C1 segment of cervical spinal cord (tissue), 14 donors: ENCODE results near the gene TP53BP1.

Experiments
- DNase-seq, 14 donors: peaks; one replicate each; lab custom pipeline; 2025; lab: John Stamatoyannopoulos, UW

The TP53BP1 gene

DNA sequence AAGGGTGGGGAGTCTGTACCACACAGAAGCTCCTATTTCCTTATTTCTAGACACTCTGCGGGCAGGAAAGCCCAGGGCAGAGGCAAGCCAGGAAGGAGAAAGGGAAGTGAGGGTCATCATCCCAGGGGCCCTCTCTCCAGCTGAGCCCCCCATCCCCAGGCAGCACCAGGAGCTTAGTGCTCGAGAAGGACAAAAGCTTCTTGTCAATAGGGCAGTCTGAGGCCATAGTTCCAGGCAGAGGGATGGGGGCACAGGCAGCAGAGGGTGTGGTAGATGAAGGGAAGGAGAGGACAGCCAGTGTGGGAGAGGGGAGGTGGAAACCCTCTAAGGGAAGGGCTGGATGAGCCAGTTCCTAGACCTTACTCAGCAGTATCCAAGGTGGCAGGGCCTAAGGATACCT, 27.2 kb upstream of the TP53BP1 start:
- DNase-seq = peak in 1 of 14 donors; percentile 30

GRCh38 chr15:43519196-43519595, 26.2 kb upstream of the TP53BP1 start:
- DNase-seq = peak in 8 of 14 donors; percentile 17 to 73 (median 46)

DNA sequence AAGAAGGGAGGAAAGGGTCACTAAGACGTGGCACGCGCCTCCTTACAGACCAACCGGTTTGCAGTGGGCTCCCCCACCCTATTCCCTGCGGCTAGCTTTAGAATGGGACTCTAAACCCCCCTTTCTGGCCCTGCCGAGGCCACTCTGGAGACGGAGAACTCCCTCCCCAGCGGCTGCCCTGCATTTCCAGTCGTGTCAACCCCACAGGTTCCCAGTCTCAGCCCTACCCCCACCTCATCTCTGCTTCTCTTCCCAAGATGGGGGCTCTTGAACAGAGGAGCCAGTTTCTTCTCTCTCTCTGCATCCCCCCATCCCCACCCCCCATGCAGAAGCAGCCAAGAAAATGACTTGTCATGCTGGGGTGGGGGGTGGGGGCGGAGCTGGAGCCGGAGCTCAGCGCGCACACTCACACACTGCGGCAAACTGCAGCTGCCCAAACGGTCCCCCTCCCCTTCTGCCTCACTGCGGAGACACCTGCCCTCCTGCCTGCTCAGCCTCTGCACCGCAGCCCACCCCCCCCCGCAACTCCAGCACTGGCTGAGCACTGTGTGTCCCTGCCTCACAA, 25.3 kb upstream of the TP53BP1 start:
- peak in 12 of 14 donors; percentile 63 to 90 (median 78) for DNase-seq

GRCh38 chr15:43517354-43518196, 24.6 kb upstream of the TP53BP1 start, which contains the start of gene MAP1A:
TSS of gene MAP1A (plus strand) at chr15:43517608. CDS start at chr15:43521474, 3,866 bp downstream.
- peak in 13 of 14 donors; percentile 35 to 86 (median 77) for DNase-seq

DNA sequence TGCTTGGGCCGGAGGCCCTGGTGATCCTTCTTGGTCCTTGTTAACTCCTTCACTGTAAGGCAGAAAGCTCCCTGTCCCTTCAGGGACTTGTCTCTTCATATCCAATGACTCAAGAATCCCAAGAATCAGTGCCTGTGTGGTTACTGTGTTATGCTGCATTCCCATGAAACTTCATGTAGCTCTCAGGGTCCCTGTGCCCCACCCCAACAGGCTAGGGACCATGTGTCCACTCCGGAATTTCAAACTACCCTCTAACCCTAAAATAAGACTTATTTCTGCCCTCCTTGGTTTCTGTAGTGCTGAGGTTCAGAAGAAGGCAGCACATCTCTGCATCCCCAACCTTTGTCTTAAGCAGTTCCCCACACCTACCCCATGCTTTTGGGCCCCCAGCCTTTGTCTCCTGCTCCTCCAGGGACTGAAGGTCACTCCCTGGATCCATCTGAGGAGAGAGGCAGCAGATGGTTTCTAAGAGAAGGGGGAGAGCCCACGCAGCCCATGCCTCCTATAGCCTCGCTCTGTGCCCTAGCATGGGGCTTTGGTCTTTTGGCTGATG, 23.9 kb upstream of the TP53BP1 start:
- peak in 3 of 14 donors; percentile 63 to 70 (median 70) for DNase-seq

GRCh38 chr15:43516185-43516584, 23.2 kb upstream of the TP53BP1 start:
- DNase-seq = peak in 6 of 14 donors; percentile 23 to 59 (median 26)

- no peak for DNase-seq
These were observed 22.8 kb upstream of the TP53BP1 start for GRCh38 chr15:43515741-43516140.

DNA sequence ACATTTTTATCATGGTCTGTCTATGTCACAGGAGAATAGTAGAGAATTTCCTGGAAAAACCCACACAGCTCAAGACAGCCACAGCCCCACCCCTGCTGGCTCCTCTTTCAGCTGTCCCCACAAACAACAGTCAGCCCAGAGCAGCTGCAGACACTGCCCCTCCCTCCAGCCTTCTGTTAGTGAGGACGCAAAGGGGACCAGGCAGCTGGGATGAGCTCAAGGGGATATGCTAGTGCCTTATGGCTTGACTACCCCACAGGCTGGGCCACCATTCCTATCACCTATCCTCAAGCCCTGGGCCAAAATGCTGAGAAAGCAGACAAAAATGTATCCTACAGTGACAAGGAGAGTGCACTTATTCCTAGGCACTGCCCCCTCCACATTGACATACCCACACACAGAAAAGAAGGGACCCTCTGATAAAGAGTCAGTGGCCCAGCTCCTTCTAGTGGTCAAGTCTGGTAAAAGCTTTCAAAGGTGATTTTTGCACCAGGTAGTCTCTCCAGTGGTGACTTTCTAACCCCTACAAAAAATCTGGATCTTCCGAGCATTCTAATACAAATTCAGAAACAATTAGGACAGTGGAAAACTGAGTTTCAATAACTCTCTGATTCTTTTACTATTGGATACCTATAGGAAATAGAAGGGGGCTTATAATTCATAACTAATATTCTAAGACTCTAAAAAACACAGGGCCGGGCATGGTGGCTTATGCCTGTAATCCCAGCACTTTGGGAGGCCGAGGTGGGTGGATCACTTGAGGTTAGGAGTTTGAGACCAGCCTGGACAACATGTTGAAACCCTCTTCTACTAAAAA, 21.5 kb upstream of the TP53BP1 start:
- DNase-seq = peak in 11 of 14 donors; percentile 23 to 77 (median 61)

DNA sequence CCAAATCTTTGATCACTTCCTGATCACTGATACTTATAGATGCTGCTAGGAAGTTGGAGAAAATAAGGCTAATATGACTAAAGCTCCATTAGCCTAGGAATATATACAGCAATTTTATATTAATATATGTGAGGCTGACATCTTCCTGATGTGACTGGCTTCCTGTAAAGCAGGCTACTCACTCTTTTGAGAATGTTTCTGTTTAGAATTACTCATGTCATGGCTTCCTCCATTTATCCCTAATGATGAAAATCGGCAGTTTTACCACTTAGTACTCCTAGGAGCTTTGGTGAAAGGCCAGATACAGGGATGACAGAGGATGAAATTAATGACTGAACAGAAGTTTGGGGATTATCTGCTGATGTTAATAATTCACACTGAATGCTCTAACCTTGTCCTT, 20.6 kb upstream of the TP53BP1 start:
- DNase-seq = no peak

DNA sequence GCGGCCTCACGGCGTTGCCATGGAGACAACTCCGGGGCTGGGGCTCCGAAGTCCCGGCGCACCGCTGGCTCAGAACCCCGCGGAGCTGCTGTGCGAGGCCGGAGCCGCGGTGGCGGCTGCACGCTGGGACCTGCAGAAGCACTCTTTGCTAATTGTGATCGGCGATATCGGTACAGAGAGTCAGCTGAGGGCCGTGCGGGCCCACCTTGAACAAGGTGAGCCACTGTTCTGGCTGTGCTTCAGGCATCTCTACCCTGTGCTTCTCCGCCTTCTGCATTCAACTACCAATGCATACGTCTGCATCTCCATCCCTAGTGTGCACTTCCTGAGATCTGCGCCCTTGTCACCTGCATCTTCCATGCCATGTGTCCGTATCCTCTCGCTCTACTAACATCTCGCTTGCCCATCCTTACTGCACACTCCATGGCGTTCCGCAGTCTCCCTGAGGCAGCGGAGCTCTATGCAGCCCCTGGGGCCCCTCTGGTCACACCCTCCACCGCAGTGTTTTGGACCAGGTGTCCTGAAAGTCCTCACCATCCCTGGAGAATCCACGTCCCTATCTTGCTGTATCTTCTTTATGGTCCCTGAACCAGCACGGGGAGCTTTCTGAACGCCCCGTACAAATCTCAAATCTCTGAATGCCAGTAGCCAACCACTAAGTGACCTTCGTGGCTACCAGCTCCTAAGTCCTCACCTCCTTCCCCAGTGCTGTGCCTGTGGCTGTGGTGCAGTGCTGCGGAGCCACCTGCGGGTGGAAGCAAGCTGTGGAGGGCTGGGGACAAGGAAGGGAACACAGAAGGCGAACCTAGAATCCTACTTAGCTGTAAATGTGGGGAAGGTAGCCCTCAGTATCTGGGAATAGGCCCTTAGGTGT, 18.3 kb upstream of the TP53BP1 start:
- DNase-seq = peak in 4 of 14 donors; percentile 26 to 59 (median 48)

DNA sequence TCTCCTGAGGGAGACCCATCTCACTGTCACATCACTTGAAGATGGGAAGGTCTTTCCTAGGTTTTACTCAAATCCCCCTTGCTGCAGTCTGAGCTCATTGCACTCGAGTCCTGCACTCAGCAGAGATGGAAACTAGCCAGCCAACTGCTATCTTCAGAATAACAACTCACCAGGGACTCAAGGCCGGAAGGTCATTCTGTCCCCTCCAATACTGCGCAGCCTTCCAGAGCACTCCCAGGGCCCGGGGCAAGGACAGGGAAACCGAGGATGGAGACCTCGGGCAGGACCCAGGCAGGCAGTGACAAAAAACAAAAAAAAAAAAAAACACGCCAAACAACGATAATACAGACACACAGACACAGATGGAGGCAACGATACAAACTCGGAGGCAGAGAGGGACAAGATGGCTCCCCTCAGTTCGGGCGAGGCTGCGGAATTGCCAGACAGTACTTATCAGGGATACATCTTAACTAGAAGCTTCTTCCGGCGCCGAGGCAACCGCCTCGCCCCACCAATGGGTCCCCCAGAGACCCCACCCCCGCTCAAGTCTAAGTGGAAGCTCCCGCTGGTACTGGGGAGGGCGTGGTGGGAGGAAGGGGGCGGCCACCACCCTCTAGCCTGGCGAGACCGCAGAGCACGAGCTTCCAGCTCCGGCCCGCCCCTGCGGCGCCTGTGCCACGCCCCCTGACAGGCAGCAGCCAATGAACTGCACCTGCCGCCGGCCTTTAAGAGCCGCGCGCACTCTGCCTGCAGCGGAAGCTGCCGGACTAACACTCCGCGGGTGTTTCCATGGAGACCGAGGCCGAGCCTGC, 17.4 kb upstream of the TP53BP1 start:
- DNase-seq = peak; percentile 70 to 99 (median 94)

GRCh38 chr15:43509660-43510199, 16.8 kb upstream of the TP53BP1 start:
- peak in 1 of 14 donors; percentile 49 for DNase-seq

GRCh38 chr15:43508991-43509659, 16.2 kb upstream of the TP53BP1 start:
- DNase-seq = peak in 1 of 14 donors; percentile 39

- DNase-seq = no peak
These were observed 15.5 kb upstream of the TP53BP1 start for GRCh38 chr15:43508421-43508820.

DNA sequence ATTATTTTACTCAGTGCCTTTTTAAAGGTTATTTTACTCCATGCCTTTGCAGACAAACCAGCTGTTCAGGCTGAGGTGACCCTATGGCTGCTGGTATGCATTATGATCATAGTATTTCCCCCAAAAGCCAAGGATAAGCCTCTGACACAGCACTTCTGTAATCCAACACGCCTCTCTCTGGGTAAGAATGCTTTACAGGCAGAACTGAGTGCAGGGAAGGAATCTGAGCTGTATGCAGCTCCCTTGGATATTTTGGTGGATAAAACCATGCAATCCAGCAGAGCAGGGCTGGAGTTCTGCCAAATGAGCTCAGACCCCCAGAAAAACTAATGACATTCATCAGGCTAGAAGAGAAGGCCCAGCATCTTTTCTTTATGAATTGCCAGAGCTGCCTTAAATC, 12.8 kb upstream of the TP53BP1 start:
- DNase-seq = no peak

GRCh38 chr15:43499635-43500034, 6.7 kb upstream of the TP53BP1 start:
- DNase-seq = no peak

- DNase-seq = no peak
These were observed 6.0 kb upstream of the TP53BP1 start for GRCh38 chr15:43498990-43499389.

DNA sequence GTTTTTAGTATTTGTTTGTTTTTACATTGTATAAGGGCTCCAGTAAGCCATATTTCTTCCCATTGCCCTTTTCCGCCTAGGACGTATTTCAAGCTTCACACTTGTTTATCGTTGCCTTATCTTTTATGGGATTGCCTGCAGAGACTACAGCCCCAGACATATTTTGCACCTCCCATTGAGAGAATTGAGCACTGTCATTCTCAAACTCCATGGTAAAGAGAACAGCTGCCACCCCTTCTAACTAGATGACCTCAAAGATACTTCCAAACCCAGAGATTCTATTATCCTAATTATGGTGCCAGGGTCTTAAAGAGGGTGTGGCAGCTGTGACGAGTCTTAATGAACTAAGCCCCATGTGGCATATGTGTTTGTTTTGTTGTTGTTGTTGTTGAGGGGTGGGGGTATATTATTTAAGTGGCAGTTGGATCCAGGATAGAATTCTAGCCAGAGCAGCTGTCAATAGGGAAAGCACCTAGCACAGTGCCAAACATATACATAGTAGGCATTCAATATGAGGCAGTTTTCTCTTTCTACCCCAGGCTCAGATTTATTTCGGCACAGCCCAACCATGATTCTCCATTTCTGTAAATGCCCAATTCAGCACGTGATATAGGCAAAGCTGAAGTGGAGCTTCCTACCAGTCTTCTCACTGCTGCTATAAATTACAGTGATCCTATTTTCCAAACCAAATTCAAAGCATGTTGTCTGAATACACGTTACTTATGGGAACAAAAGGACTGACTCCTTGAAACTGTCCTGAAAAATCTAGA, 932 bp upstream of the TP53BP1 start:
- no peak for DNase-seq
